CD1c-positive myeloid dendritic cell (primary cell): Measurements from ENCODE around the gene FAM209B.
A peak's percentile ranks its signal among the peaks of the same experiment; 100 is the strongest.
"Not testable (repeated sequence)": the region's sequence is repeated elsewhere in the genome, so short reads cannot be mapped to it uniquely, and the experiment has no call there.

ENCODE experiments used
- DNase-seq: peaks from one replicate; pipeline ENCODE4 v3.0.0-alpha.2; 2016; ENCODE audit errors: extremely low spot score

The FAM209B gene, protein sequence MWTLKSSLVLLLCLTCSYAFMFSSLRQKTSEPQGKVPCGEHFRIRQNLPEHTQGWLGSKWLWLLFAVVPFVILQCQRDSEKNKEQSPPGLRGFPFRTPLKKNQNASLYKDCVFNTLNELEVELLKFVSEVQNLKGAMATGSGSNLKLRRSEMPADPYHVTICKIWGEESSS

GRCh38 chr20:56532946-56533345, at the start of gene FAM209B:
Gene FAM209B, plus strand, starts transcription at chr20:56533246. Its CDS starts 96 bp downstream, at chr20:56533342.
- not testable (repeated sequence) for DNase-seq

DNA sequence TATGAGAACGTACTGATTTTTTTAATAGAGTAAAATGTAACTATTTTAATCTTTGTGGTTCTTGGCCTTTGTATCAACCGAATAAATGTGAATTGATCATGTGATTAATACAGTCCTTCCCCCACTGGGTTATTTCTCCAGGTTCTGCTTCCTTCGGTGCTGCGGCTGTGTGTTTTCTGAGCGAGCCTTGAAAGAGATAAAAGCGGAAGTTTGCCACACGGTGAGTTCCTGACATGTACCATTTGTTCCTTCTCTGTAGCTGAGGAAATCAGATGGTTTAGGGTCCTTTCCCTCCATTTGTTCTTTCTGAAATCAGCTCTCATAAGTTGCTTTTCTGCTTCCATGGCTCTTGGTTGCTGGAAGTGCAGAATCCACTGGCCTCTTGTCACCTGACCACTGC, 49.1 kb upstream of the FAM209B start:
- DNase-seq, result peak; percentile 66

GRCh38 chr20:56487216-56487615, 45.8 kb upstream of the FAM209B start:
- peak; percentile 45 for DNase-seq

GRCh38 chr20:56488566-56488965, 44.5 kb upstream of the FAM209B start:
- no peak for DNase-seq

- no peak for DNase-seq
These were observed 31.9 kb upstream of the FAM209B start for GRCh38 chr20:56501116-56501515.

GRCh38 chr20:56503916-56504315, 29.1 kb upstream of the FAM209B start:
- DNase-seq, result no peak

DNA sequence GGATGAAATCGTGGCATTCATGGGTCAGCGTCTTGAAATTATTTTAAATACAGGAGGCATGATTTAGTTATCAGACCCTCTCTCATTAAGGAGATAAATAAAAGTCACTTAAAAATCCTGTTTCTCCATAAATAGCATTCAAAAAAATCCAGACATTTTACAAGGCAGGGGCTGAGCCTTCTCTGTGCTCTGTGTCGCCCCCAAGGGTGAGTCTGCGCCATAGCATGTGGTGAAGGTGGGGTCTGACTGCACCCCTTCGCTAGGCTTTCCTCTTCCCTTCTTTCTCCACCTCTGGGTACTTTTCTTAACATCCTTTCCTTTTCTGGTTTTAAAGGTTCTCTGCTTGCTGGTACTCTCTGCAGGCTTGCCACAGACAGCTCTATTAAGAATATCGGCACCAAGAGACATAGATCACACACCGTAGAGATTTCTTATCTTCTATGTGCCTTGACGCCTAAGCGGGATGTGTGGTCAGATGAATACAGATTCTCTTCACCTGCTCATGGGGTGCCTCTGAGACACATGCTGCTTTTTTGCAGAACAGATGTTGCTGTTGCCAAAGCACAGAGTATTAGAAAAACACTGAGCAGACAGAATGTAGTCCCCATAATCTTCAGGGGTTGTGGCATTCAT, 28.6 kb upstream of the FAM209B start:
- DNase-seq, result no peak

DNA sequence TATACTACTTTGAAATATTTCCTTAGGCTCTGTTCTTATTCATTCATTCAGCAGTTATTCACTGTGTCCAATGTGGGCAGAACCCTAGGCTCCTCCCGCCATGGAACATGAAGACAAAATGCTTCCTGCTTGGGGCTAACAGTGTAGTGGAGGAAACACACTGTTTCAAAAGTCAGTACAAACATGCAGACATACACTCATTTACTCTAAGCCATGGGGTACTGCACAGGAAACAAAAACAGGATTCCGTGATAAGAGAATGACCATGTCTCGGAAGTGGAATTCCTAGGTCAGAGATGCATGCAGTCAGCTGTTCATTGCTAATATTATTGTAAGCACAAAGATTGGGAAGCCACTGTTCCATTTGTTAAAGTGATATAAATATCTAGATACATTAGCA, 26.9 kb upstream of the FAM209B start:
- DNase-seq, result no peak

GRCh38 chr20:56511926-56512325, 21.1 kb upstream of the FAM209B start:
- DNase-seq, result no peak

DNA sequence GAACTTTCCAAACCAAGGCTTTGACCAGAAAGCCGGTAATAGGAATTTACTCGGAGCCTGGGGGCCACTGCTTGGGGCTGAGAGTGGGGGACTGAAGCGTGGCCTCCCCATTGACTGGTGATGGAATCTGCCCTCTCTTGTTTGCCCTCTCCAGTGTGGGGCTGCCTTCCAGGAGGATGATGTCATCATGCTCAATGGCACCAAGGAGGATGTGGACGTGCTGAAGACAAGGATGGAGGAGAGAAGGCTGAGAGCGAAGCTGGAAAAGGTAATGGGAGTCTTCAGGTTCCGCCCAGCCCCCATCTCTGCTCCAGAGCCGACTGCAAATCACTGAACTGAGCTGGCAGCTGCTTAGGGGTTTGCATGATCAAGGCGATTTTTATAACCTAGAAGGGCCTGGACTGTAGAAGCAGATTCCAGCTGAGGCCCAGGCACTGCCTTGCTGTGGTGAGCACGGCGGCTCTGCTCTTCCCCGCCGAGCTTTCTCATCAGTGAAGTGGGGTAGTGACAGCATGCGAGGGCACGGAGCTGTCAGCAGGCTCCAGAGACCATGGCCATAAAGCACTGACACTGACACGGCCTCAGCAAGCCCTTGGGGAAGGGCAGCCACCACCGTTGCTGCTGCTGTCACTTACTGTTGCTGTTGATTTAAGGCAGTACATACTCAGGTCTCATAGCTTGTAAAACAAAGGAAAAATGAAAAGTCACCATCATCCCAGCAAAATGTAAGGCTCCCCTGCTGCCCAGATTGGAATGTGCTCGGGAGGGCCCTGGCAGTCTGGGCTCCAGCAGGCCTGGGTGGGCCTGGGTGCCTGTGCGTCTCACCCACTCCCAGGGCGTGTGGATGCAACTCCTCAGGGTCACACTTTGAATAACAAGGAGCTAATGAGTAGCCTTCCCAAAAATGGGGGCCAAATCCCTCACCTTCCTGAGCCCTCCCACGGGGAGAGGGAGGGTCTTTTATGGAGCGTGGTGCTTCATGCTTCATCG, 19.6 kb upstream of the FAM209B start:
- no peak for DNase-seq

- no peak for DNase-seq
These were observed 16.4 kb upstream of the FAM209B start for GRCh38 chr20:56516631-56517030.

DNA sequence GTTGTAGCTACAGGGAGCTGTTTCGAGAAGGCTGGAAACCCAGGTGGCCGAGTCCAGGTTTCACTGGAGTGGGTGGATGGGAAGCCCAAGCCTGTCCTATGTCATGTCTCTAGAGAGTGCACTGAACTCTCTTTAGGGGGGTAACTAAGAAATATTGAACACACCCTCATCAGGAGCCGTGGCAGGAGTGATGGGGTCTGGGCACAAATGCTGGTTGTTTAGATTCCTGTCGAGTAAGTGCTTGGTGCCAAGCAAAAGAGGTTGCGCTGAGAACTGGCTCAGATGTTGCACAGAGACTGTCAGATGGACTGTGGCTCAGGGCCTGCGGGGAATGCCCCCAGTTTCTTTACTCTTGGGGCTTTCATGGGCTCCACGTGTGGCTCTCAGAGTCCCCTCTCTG, 15.8 kb upstream of the FAM209B start:
- no peak for DNase-seq

- no peak for DNase-seq
These were observed 15.4 kb upstream of the FAM209B start for GRCh38 chr20:56517641-56518040.

DNA sequence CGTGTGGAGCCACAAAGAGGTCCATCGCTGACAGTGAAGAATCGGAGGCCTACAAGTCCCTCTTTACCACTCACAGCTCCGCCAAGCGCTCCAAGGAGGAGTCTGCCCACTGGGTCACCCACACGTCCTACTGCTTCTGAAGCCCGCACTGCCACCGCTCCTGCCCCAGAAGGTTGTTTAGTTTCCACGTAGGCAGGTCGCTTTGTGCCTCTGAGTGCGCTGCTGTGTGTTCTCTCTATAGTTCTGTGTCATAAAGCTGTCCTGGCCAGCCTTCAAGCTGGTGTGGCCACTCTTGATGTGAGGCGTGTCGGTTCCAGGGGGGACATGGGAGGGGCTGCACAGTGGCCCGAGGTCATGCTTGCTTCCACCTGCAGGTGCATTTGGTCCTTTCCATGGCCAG, 14.9 kb upstream of the FAM209B start:
- no peak for DNase-seq

- DNase-seq, result no peak
These were observed 14.2 kb upstream of the FAM209B start for GRCh38 chr20:56518721-56519398.

GRCh38 chr20:56519551-56519950, 13.5 kb upstream of the FAM209B start:
- DNase-seq, result no peak

DNA sequence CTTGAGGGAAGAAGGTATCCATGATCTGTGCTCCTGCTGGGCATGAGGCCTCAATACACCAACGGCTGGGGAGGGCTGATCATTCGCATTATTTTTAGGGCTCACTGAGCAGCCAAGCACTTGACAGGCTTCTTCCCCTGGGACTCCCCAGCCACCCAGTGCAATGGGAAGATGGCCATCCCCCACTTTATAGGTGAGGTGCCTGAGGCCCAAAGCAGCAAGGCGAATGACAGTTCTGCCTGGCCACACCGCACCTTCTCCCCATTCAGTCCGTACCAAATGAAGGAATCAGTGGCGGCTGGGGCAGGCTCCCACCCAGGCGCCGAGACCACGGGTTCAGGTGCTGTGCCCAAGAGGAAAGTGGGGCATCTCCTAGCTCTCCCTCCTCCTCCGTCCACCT, 12.9 kb upstream of the FAM209B start:
- DNase-seq, result no peak

- not testable (repeated sequence) for DNase-seq
These were observed 12.2 kb upstream of the FAM209B start for GRCh38 chr20:56520746-56521354.

- DNase-seq, result no peak
These were observed 10.7 kb upstream of the FAM209B start for GRCh38 chr20:56522311-56522710.

GRCh38 chr20:56524444-56524843, 8.6 kb upstream of the FAM209B start, which contains the start of gene FAM209A:
Gene FAM209A, plus strand, starts transcription at chr20:56524744. Its CDS starts 65 bp downstream, at chr20:56524809.
- DNase-seq, result not testable (repeated sequence)

GRCh38 chr20:56527521-56527920, 5.5 kb upstream of the FAM209B start:
- DNase-seq, result no peak
